ENCODE results near the gene SLC35F3.

The SLC35F3 gene

DNA sequence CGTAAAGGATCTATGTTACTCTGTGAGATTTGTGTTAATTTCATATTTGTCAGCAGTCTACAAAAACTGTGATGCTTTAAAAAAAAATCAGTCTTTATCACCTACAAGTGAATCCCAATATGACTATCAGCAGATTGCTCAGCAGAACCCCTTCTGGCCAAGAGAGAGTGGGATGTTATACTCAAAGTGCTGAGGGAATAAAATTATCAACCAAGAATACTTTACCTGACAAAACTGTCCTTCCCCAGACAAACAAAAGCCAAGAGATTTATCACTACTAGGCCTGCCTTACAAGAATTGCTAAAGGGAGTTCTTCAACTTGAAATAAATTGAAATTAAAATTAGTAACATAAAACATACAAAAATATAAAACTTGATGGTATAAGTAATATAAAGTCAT, 105.2 kb downstream of the SLC35F3 start:
- DNase-seq (ENCODE audit: low read depth, low spot score), result no peak
- no peak overlapping the region for H3K27ac ChIP-seq

DNA sequence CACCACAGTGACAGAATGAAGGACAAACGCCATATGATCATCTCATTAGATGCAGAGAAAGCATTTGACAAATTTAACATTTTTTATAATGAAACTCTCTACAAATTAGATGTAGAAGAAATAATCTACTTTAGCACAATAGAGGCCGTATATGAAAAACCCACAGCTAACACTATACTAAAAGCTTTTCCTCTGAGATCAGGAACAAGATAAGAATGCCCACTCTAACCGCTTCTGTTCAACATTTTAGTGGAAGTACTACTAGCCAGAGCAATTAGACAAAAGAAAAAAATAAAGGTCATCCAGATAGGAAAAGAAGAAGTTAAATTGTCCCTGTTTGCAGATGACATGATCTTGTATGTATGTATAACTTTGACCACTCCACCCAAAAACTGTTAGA, 109.7 kb downstream of the SLC35F3 start:
- H3K27ac ChIP-seq, result no peak overlapping the region
- DNase-seq (ENCODE audit: low read depth, low spot score), result no peak

DNA sequence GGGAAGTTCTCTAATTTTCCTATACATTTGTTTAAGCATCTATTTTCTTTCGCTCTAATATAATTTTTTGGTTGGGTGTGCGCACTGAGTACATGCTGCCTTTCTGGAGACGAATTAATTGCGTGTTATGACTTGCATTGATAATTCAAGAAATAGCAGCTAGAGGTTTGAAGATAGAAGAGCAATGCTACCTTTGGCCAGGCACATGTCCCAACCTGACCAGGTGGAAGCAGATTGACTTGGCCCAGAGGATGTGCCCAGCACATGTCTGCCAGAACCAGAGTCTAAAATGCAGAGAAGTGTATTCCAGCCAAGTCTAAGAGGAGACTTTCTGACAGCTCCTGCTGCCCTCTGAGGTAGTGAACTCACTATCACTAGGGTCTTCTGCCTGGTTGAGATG, 114.3 kb downstream of the SLC35F3 start:
- peak overlapping the region; percentile 7 for H3K27ac ChIP-seq
- DNase-seq (ENCODE audit: low read depth, low spot score), result no peak

DNA sequence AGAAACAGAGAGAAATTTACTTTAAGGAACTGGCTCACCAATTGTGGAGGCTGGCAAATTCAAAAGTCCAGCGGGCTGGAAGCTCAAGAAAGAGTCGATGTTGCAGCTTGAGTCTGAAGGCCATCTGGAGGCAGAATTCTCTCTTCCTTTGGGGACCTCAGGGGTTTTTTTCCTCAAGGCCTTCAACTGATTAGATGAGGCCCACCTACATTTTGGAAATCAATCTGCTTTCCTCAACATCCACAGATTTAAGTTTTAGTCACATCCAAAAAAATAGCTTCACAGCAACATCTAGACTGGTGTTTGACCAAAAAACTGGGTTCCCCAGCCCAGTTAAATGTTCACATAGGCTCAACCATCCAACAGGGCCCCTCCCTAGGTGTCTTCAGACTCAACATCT, 114.9 kb downstream of the SLC35F3 start:
- no peak overlapping the region for H3K27ac ChIP-seq
- no peak for DNase-seq (ENCODE audit: low read depth, low spot score)

DNA sequence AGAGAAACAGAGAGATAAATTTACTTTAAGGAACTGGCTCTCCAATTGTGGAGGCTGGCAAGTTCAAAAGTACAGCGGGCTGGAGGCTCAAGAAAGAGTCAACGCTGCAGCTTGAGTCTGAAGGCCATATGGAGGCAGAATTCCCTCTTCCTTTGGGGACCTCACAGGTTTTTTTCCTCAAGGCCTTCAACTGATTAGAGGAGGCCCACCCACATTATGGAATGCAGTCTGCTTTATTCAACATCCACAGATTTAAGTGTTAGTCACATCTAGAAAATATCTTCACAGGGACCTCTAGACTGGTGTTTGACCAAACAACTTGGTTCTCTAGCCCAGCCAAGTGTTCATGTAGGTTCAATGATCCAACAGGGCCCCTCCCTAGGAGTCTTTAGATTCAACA, 117.8 kb downstream of the SLC35F3 start:
- H3K27ac ChIP-seq, result no peak overlapping the region
- no peak for DNase-seq (ENCODE audit: low read depth, low spot score)

DNA sequence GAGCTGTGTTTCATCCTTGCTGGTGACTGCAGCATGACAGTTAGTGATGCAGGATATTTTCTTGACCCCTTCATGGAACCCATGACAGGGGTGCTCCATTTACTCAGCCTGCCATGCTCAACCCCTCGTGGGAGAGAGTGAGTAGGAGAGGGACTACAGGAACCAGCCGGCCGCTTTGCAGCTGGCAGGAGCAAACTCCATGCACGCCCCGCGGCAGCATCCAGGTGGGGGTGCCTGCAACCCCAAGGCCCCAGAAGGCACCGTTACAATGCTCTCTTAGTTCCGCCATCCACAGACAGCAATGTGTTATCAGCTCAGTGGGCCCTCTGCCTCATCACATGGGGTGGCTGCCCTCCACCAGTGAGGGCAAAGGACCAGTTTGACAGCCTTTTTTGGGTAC, 135.1 kb downstream of the SLC35F3 start:
- DNase-seq (ENCODE audit: low read depth, low spot score), result no peak
- H3K27ac ChIP-seq, result no peak overlapping the region

DNA sequence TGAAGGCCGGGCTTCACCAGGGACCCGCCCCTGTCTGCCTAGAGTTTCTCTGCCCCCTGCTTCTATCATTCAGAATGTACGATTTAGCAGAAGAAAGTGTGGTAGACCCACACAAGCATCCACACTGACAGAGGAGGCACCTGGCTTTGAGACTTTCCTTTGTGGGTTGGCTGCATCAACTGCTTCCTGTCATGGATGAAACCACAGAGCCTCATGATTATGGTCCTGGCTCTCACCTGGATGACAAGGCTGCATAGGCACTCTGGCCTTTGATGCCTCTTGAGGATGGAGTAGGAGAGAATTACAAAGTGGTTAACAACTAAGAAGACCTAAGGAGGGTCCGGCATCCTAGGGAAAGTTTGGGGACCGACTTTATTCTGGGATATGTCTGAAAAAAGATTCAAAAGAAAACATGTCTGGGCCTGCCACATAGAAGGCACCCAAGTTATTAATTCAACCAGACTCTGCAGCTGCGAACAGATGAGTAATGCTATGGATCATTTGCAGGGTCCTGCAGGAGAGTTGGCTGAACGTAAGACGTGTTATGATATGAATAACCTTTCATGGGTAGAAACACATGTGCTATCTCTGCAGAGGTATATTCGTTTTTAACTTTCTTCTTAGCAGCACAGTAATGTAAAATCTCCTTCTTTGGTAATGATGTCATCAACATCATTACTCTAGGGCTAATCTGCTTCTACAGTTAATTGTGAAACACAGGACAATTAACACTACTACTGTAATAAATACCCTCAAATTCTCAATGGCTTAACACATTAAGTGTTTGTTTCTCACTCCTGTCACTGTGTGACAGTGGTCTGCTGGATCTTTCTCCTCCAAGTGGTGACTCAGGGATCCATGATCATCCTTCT, 136.2 kb downstream of the SLC35F3 start:
- peak overlapping the region; percentile 1 for H3K27ac ChIP-seq
- DNase-seq (ENCODE audit: low read depth, low spot score), result peak; percentile 43

DNA sequence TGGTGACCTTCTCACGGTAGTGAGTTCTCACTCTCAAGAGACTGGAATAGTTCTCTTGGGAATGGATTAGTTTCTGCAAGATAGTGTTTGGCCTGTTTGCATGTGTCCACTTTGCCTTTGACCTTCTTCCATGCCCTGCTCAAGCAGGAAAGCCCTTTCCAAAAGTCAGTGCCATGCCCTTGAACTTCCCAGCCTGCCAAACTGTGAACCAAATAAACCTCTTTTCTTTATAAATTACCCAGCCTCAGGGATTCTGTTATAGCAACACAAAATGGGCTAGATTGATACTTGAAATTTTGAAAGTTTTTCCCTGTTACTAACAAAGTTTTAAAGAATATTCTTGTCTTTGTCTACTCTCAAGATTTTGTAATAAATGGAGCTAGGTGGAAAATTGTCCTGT, 139.6 kb downstream of the SLC35F3 start:
- no peak for DNase-seq (ENCODE audit: low read depth, low spot score)
- H3K27ac ChIP-seq, result no peak overlapping the region

DNA sequence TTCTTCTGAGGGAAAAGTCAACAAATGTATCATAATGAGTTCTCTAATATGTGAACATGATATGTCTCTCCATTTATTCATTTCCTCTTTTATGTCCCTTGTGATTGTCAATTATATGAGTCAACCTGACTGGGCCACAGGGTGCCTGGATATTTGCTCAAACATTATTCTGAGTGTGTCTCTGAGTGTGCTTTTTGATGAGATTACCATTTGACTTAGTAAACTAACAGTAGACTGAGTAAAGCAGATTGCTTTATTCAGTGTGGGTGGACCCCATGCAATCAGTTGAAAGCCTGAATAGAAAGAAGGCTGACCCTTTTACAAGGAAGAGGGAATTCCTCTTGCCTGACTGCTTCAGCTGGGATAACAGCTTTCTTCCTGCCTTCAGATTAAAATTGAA, 142.6 kb downstream of the SLC35F3 start:
- DNase-seq (ENCODE audit: low read depth, low spot score), result no peak
- H3K27ac ChIP-seq, result peak overlapping the region; percentile 58

DNA sequence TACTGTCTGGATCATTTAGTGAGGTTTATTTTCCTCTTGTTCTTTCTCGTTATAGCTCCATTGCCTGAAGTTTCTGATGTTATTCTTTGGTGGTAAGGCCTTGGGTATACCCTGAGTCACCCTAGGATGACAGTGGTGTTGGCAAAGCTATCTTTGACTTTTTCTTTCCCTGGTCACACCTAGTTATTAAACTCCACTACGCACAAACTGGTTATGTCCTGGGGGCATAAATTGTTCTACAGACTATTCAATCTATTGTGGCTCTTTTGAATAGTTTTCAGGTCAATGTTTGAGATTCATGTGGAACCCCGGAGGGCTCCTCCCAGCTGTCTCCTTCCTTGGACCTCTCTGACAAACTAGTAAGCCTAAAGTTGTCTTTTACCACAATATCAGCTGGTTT, 157.7 kb downstream of the SLC35F3 start:
- peak; percentile 31 for DNase-seq (ENCODE audit: low read depth, low spot score)

DNA sequence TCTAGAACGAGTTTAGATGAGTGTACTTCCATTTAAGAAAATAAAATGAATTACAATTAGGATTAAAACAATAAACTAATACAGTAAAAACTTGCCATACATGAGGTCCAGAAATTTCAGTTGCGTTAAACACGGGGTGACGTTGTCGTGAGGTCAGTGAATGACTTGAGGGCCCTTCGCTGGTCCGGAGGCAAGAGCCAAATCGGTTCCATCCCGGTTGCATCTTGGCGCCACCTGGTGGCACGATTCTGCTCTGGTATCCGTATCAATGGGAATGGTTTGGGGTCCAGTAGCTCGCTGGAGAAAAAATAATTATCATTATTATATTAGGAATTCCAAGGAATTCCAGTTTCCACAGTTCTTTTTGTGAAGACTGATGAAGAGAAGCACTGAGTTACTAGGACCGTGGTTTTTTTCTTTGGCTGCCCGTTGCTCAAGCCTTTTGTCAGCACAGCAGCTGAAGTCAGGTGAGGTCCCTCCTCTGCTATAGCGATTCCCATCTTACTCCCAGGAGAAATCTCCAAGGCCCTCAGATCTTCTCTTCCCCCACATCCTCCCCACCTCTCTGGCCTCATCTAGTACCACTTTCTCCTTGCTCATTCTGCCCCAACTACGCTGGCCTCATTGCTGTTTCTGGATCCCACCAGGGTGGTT, 161.4 kb downstream of the SLC35F3 start:
- no peak for DNase-seq (ENCODE audit: low read depth, low spot score)
- H3K27ac ChIP-seq, result no peak overlapping the region

More for the DNA sequence above, 157.7 kb downstream of the SLC35F3 start:
- H3K27ac ChIP-seq, result no peak overlapping the region

DNA sequence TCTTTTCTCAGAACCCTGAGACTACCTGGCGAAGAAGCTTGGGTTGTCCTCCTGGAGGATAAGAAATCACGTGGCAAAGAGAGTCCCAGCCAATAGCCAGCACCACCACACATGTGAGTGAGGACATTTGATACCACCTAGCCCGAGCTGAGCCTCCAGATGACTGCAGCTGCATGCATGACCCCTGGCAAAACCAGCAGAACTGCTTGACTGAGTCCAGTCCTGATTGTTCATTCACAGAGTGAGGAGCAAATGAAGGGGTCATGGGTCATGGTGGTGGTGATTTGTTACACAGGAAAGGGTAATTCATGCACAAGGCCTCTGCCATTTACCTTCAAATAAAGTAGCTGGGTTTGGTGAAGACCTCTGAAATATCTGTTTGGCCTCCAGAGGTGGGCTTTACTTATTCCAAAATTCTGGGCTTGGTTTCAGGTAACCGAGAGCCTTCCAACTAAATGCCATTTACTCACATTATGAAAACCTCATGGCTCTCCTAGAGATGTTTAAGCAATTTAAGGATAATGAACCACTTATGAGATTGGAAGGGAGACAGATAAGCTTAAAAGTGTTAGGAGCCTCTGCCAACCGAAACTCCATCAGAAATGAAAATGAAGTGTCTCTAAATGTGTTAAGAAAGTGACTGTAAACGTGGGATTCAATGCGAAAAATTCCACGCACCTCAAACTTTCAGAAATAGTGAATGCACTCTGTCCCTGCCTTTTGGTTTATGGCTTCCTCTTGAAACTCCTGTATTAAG, 163.3 kb downstream of the SLC35F3 start:
- no peak overlapping the region for H3K27ac ChIP-seq
- DNase-seq (ENCODE audit: low read depth, low spot score), result no peak

DNA sequence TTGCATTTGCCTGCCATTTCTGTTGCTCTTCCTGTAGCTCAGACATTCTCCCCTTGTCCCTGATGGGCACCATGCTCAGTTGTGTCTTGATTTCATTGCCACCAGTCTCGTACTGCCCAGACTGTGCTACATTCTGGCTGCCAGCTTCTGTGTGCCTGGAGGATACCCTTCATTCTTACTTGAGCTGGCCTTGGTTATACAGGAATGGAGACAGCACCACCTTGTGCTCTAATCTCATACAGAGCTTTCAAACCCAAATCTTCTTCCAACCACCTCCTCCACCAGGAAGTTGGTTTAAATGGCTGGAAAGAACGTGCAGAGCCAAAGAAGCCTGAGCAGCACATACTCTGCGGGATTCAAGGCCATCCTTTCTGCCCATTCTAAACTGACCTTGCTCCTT, 165.3 kb downstream of the SLC35F3 start:
- DNase-seq (ENCODE audit: low read depth, low spot score), result no peak
- H3K27ac ChIP-seq, result no peak overlapping the region

DNA sequence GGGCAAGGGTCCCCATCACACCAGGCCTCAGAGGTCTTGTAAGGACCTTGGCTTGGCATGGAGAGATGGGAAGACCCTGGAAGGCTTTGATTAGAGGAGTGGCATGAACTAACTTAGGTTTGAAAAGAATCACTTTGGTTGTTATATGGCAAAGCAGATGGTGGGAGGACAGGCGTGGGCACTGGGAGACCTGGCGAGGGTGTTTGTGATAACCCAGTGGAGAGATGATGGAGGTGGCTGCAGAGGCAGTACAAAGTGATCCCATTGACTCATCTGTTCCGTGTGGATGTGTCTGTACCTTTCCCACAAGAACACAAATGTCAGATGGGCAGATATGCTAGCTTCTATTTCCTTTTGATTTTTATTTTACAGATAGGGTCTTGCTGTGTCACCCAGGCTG, 168.3 kb downstream of the SLC35F3 start:
- DNase-seq (ENCODE audit: low read depth, low spot score), result no peak
- H3K27ac ChIP-seq, result no peak overlapping the region

DNA sequence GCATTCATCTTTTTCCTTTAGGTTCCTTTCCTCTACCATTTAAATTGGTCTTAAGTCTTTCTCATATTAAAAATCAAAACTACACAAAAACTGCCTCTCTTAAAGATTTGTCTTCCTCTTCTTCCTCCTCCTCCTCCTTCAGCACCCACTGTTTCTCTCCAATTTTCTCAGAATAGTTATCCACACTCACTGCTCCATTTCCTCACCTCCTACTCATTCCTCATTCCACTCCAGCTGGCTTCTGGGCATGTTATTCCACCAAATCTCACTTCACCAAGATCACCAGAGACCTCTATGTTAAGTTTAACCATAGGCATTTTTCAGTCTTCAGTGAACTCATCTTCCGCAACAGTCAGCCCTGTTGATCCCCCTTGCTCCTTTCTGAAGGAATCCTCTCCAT, 173.7 kb downstream of the SLC35F3 start:
- no peak overlapping the region for H3K27ac ChIP-seq
- DNase-seq (ENCODE audit: low read depth, low spot score), result no peak

DNA sequence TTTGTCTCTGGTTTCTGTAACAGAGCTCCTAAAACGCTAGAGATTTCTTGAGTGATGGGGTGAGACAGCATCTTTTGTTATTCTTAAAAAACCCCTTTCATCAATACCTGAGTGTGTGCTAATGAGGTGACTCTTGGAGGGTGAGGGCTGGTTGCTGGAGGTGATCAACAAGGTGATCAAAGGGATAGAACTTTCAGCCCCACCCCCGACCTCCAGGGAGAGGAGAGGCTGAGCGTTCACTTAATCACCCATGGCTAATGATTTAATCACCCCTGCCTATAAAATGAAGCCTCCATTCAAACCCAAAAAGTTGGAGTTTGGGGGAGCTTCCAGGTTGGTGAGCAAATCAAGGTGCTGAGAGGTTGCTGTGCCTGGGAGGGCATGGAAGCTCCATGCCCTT, 175.4 kb downstream of the SLC35F3 start:
- no peak overlapping the region for H3K27ac ChIP-seq
- DNase-seq (ENCODE audit: low read depth, low spot score), result no peak

DNA sequence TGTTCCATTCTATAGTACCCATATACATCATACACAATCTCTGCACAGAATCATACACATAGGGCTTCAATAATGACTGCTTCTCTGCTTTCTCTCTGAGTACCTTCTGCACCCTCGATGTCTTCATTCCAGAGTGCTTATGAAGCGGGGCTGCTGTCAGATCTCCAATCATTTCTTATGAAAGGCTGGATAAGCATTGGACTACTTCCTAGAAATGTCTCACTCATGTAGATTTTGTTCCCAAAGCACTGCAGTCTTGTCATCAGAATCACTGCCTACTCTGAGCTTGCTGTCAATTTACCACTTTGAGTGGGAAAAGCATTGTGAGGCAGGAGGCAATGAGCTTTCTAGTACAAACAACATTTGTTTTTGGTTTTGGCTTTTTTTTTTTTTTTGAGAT, 179.0 kb downstream of the SLC35F3 start:
- no peak overlapping the region for H3K27ac ChIP-seq
- no peak for DNase-seq (ENCODE audit: low read depth, low spot score)

DNA sequence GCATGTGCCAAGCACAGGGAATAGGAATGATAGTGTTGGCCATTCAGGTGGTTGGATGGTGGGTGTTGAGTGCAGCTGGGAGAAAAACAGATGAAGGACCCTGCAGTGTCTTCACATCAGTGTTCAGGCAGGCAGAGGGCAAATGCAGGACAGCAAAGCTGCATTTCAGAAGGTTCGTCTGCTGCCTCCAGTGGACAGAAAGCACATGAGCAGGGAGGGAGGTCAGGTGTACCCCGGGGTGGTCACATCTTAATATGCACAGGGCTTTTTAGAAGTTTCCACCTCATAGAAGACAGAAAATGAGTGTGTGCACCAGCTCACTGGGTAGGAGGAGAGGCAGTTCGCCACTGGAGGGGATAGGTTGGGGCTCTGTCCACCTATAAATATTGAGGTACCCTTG, 184.9 kb downstream of the SLC35F3 start:
- no peak for DNase-seq (ENCODE audit: low read depth, low spot score)

DNA sequence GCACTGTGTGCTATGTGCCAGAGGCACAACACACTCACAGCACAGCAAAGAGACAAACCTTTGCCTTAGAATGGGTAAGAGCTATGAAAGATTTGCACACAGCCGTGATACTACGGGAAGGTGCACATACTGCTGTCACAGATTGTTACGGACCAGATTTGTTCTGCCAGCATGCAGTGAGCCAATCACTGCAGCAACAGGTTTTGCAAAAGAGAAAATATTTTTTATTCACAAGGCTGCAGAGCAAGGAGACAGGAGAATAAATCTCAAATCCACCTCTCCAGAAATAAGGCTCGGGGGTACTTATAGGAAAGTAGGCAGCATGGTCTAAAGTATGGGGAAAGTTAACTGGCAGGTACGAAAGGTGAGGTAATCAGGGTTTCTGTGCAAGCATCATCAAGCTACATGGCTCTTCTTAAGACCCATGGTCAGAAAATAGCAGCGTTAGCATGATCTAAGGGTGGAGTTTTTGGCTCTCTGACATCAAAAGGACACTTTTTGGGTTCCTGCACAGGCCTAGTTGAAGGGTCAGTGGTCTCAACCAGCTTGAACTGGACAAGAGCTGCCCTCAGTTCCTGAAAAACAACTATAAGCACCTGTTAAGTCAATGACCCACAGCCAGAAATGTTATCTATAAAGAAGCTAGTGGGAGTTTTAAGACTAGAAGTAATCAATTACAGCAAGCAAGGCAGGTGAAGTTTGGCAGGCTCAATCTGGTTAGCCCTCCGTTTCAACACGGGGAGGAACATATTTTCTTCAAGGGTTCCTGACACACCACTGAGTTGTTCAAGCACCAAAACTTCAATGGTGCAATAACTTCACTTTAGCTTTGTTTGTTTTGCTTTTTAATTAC, 186.0 kb downstream of the SLC35F3 start:
- no peak for DNase-seq (ENCODE audit: low read depth, low spot score)
- no peak overlapping the region for H3K27ac ChIP-seq

More for the DNA sequence above, 184.9 kb downstream of the SLC35F3 start:
- no peak overlapping the region for H3K27ac ChIP-seq

DNA sequence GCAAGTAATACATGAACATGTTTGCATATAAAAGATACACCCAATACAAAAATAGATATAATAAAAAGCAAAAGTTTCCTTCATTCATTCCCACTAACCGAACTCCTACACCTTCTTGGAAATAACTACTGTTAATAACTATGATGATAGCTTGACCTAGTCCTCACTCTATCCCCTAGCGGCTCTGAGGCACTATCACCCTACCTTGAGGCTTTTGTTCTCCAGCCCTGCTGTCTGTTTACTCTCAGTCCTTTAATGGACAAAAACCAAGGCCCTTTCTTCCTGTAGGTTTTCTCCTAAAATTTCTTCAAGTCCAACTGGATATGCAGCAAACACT, 186.6 kb downstream of the SLC35F3 start:
- DNase-seq (ENCODE audit: low read depth, low spot score), result no peak
- no peak overlapping the region for H3K27ac ChIP-seq

Measured in epithelial cell of prostate (primary cell).